Mammary epithelial cell (primary cell): ENCODE data around the gene NOTCH1.
"Not testable (repeated sequence)": the region's sequence is repeated elsewhere in the genome, so short reads cannot be mapped to it uniquely, and the experiment has no call there.

ENCODE experiments used
- CTCF ChIP-seq, 2 donors: IDR thresholded peaks in 1 of 2; conservative IDR thresholded peaks in 1 of 2; 2 replicates each; pipeline ENCODE4 v1.5.1; 2011 to 2012; ENCODE audit warnings: inconsistent platforms in 2 of 2, low read length in 2 of 2, mild to moderate bottlenecking in 2 of 2, control low read depth in 1 of 2, low read depth in 1 of 2; ENCODE audit not compliant: insufficient read depth in 1 of 2; ENCODE audit errors: extremely low read depth in 1 of 2
- EZH2 ChIP-seq: IDR thresholded peaks from 2 replicates; pipeline ENCODE4 v1.6.1; 2012; ENCODE audit warnings: low read length, inconsistent platforms, borderline replicate concordance

- not testable (repeated sequence) for TF ChIP-seq CTCF (conservative IDR thresholded peaks at IDR 0.05 in 1 of 2, IDR thresholded peaks at IDR 0.05 in 1 of 2; ENCODE audit: extremely low read depth in 1 of 2, insufficient read depth in 1 of 2, low read depth in 1 of 2, low read length in 2 of 2); EZH2
These were observed 13.0 kb upstream of the NOTCH1 start for GRCh38 chr9:136558846-136559245.
